Right renal cortex interstitium (tissue), 3 donors: ENCODE data around the gene CCDC74B. TPM values are rescaled to one million over a fixed set of nuclear protein-coding genes. Genes with fewer than 3 reads are reported as not detected.
A peak's percentile ranks its signal among the peaks of the same experiment; 100 is the strongest.
"Not testable (repeated sequence)": the region's sequence is repeated elsewhere in the genome, so short reads cannot be mapped to it uniquely, and the experiment has no call there.

Experiments used
- DNase-seq, 3 donors: peaks; one replicate each; pipeline ENCODE4 v3.0.0-alpha.2; 2013; ENCODE audit warnings: low read depth in 3 of 3, low spot score in 2 of 3
- polyA plus RNA-seq, 3 donors: library from polyadenylated mRNA; unstranded; fragments of 120-200 nt; gene quantifications; one replicate each; pipeline ENCODE4 v1.2.1, GENCODE V29; 2013; ENCODE audit not compliant: insufficient read length in 3 of 3

Gene CCDC74B
- polyA plus RNA-seq, result 10 to 100 TPM in 2 of 3 donors, 1 to 10 TPM in 1; 8.6 to 12.4 (median 11.6) TPM

- DNase-seq, result not testable (repeated sequence)
Observed at GRCh38 chr2:130145006-130145414, at the start of gene CCDC74B. Gene CCDC74B (minus strand): TSS chr2:130145112. CDS start chr2:130144996, 116 bp downstream.

- not testable (repeated sequence) for DNase-seq
Observed at GRCh38 chr2:130193824-130194223, 48.9 kb upstream of the CCDC74B start.

- DNase-seq, result not testable (repeated sequence)
Observed at GRCh38 chr2:130192451-130192850, 47.5 kb upstream of the CCDC74B start.

- not testable (repeated sequence) for DNase-seq
Observed at GRCh38 chr2:130191319-130191718, 46.4 kb upstream of the CCDC74B start.

- DNase-seq, result no peak
Observed at GRCh38 chr2:130190237-130190636, 45.3 kb upstream of the CCDC74B start.

- not testable (repeated sequence) for DNase-seq
Observed at GRCh38 chr2:130188958-130189357, 44.0 kb upstream of the CCDC74B start.

- not testable (repeated sequence) for DNase-seq
Observed at GRCh38 chr2:130187859-130188792, 43.2 kb upstream of the CCDC74B start.

GRCh38 chr2:130187268-130187667, 42.4 kb upstream of the CCDC74B start:
- DNase-seq, result no peak

GRCh38 chr2:130186391-130186790, 41.5 kb upstream of the CCDC74B start:
- DNase-seq, result no peak

GRCh38 chr2:130185896-130186295, 41.0 kb upstream of the CCDC74B start:
- no peak for DNase-seq

GRCh38 chr2:130185436-130185835, 40.5 kb upstream of the CCDC74B start:
- no peak for DNase-seq

GRCh38 chr2:130183512-130184373, 38.8 kb upstream of the CCDC74B start:
- peak in 1 of 3 donors; percentile 8 for DNase-seq

GRCh38 chr2:130182826-130183511, 38.1 kb upstream of the CCDC74B start:
- not testable (repeated sequence) for DNase-seq

GRCh38 chr2:130181880-130182682, 37.2 kb upstream of the CCDC74B start, which contains the start of gene MZT2B:
Gene MZT2B (plus strand): TSS chr2:130182262. CDS start chr2:130182283, 21 bp downstream.
- peak; percentile 56 to 68 (median 65) for DNase-seq

GRCh38 chr2:130181325-130181879, 36.5 kb upstream of the CCDC74B start, which contains the start of gene SMPD4:
Gene SMPD4 (minus strand): TSS chr2:130181602. CDS start chr2:130176592, 5,010 bp downstream.
- peak; percentile 85 to 92 (median 90) for DNase-seq

- not testable (repeated sequence) for DNase-seq
Observed at GRCh38 chr2:130180404-130181324, 35.8 kb upstream of the CCDC74B start.

- DNase-seq, result not testable (repeated sequence)
Observed at GRCh38 chr2:130174866-130175265, 30.0 kb upstream of the CCDC74B start.

GRCh38 chr2:130169896-130170295, 25.0 kb upstream of the CCDC74B start:
- DNase-seq, result no peak
